Measurements from ENCODE around the gene EEF1E1.

Gene EEF1E1

DNA sequence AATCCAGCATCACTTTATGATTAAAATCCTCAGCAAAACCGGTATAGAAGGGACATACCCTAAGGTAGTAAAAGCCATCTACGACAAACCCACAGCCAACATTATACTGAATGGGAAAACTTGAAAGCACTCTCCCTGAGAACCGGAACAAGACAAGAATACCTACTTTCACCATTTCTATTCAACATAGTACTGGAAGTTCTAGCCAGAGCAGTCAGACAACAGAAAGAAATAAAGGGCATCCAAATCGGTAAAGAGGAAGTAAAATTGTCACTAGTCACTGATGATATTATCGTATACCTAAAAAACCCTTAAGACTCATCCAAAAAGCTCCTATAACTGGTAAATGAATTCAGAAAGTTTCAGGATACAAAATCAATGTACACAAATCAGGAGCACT is 71.4 kb downstream of the EEF1E1 start:
- TF ChIP-seq, protein P1, sequence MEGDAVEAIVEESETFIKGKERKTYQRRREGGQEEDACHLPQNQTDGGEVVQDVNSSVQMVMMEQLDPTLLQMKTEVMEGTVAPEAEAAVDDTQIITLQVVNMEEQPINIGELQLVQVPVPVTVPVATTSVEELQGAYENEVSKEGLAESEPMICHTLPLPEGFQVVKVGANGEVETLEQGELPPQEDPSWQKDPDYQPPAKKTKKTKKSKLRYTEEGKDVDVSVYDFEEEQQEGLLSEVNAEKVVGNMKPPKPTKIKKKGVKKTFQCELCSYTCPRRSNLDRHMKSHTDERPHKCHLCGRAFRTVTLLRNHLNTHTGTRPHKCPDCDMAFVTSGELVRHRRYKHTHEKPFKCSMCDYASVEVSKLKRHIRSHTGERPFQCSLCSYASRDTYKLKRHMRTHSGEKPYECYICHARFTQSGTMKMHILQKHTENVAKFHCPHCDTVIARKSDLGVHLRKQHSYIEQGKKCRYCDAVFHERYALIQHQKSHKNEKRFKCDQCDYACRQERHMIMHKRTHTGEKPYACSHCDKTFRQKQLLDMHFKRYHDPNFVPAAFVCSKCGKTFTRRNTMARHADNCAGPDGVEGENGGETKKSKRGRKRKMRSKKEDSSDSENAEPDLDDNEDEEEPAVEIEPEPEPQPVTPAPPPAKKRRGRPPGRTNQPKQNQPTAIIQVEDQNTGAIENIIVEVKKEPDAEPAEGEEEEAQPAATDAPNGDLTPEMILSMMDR (IDR thresholded peaks at IDR 0.05), result no peak
